GM21381 (cell line): ENCODE measurements around the gene TRABD2B.

Source experiments
- ATAC-seq: cut with Tn5 transposase; IDR thresholded peaks from one replicate; pipeline ENCODE4 v1.9.1; 2021; ENCODE audit warnings: mild to moderate bottlenecking, moderate library complexity; ENCODE audit not compliant: unreplicated experiment

TRABD2B gene

GRCh38 chr1:47810964-47811682 is 186.1 kb downstream of the TRABD2B start:
- no peak for ATAC-seq

GRCh38 chr1:47809301-47810084 is 187.7 kb downstream of the TRABD2B start:
- no peak for ATAC-seq

- ATAC-seq, result no peak
Observed at GRCh38 chr1:47808612-47809011, 188.6 kb downstream of the TRABD2B start.

- no peak for ATAC-seq
Observed at GRCh38 chr1:47805921-47806361, 191.2 kb downstream of the TRABD2B start.

GRCh38 chr1:47805018-47805417 is 192.2 kb downstream of the TRABD2B start:
- ATAC-seq, result no peak

GRCh38 chr1:47803815-47804501 is 193.2 kb downstream of the TRABD2B start:
- no peak for ATAC-seq

GRCh38 chr1:47797575-47797974 is 199.6 kb downstream of the TRABD2B start:
- ATAC-seq, result no peak

GRCh38 chr1:47796626-47797025 is 200.6 kb downstream of the TRABD2B start:
- no peak for ATAC-seq

- no peak for ATAC-seq
Observed at GRCh38 chr1:47795102-47795501, 202.1 kb downstream of the TRABD2B start.

GRCh38 chr1:47794530-47794929 is 202.7 kb downstream of the TRABD2B start:
- ATAC-seq, result no peak

GRCh38 chr1:47794081-47794480 is 203.1 kb downstream of the TRABD2B start:
- no peak for ATAC-seq

GRCh38 chr1:47793563-47793962 is 203.6 kb downstream of the TRABD2B start:
- no peak for ATAC-seq

GRCh38 chr1:47792779-47793178 is 204.4 kb downstream of the TRABD2B start:
- ATAC-seq, result no peak

- ATAC-seq, result no peak
Observed at GRCh38 chr1:47791879-47792608, 205.1 kb downstream of the TRABD2B start.

GRCh38 chr1:47788761-47789160 is 208.4 kb downstream of the TRABD2B start:
- ATAC-seq, result no peak

- no peak for ATAC-seq
Observed at GRCh38 chr1:47787560-47787959, 209.6 kb downstream of the TRABD2B start.

- ATAC-seq, result no peak
Observed at GRCh38 chr1:47786316-47786715, 210.9 kb downstream of the TRABD2B start.

- no peak for ATAC-seq
Observed at GRCh38 chr1:47785561-47786271, 211.5 kb downstream of the TRABD2B start.

GRCh38 chr1:47785118-47785517 is 212.1 kb downstream of the TRABD2B start:
- no peak for ATAC-seq

- ATAC-seq, result no peak
Observed at GRCh38 chr1:47784497-47784822, 212.7 kb downstream of the TRABD2B start.
